Astrocyte of the spinal cord (primary cell): ENCODE data around the gene DHCR24.
A peak's percentile ranks its signal among the peaks of the same experiment; 100 is the strongest.

Experiments
- DNase-seq: peaks from one replicate; pipeline ENCODE4 v3.0.0; 2011; ENCODE audit warnings: low read depth, low spot score
- H3K4me3 ChIP-seq: 2 replicates; pipeline ENCODE4 v1.5.1; 2011; ENCODE audit warnings: low read depth, mild to moderate bottlenecking, low read length, moderate library complexity
- CTCF ChIP-seq: IDR thresholded peaks from 2 replicates; pipeline ENCODE4 v1.5.1; 2012; ENCODE audit warnings: low read depth, mild to moderate bottlenecking, low read length, inconsistent platforms
- in situ Hi-C: cut with HindIII; loops from 2 replicates; pipeline ENCODE4 v1.10.0; 2017; ENCODE audit warnings: low sequenced_read_pairs

The DHCR24 gene

GRCh38 chr1:54874079-54874830 is 12.7 kb downstream of the DHCR24 start:
- in situ Hi-C loops, result no loop called here
- no peak overlapping the region for H3K4me3 ChIP-seq
- no peak for TF ChIP-seq CTCF
- peak; percentile 27 for DNase-seq

- DNase-seq, result no peak
- in situ Hi-C loops, result no loop called here
- TF ChIP-seq CTCF, result peak; percentile 6
- no peak overlapping the region for H3K4me3 ChIP-seq
These were observed 15.0 kb downstream of the DHCR24 start for GRCh38 chr1:54872036-54872331.

GRCh38 chr1:54871275-54872035 is 15.5 kb downstream of the DHCR24 start:
- DNase-seq, result no peak
- TF ChIP-seq CTCF, result no peak
- H3K4me3 ChIP-seq, result no peak overlapping the region
- in situ Hi-C loops, result no loop called here

- in situ Hi-C loops, result no loop called here
- no peak for TF ChIP-seq CTCF
- no peak overlapping the region for H3K4me3 ChIP-seq
- DNase-seq, result no peak
These were observed 16.1 kb downstream of the DHCR24 start for GRCh38 chr1:54870869-54871268.

- DNase-seq, result no peak
- H3K4me3 ChIP-seq, result no peak overlapping the region
- in situ Hi-C loops, result no loop called here
- no peak for TF ChIP-seq CTCF
These were observed 17.7 kb downstream of the DHCR24 start for GRCh38 chr1:54869173-54869851.

- no peak for TF ChIP-seq CTCF
- in situ Hi-C loops, result no loop called here
- H3K4me3 ChIP-seq, result no peak overlapping the region
- DNase-seq, result no peak
These were observed 19.3 kb downstream of the DHCR24 start for GRCh38 chr1:54867717-54868057.
